Body of pancreas (tissue), 4 donors: Measurements from ENCODE around the gene ZNF142. TPM values are rescaled to one million over a fixed set of nuclear protein-coding genes. Genes with fewer than 3 reads are reported as not detected.

Experiments used
- ATAC-seq: fragments of 150-250 bp; one replicate; pipeline ENCODE4 v1.9.1; 2016
- DNase-seq, 4 donors: peaks; one replicate each; pipeline ENCODE4 v3.0.0-alpha.2; 2019
- H3K27ac ChIP-seq, 4 donors: fragments of 200-600 bp; sonication (generic); 1 replicate in 3 of 4; 2 replicates in 1 of 4; pipeline versions ENCODE4 v1.5.1 to v1.6.1; 2016 to 2019; ENCODE audit warnings: mild to moderate bottlenecking in 1 of 4, mixed read lengths in 1 of 4, moderate library complexity in 1 of 4
- H3K27me3 ChIP-seq, 2 donors: fragments of 200-600 bp; sonication (generic); one replicate each; pipeline ENCODE4 v1.6.0; 2016; ENCODE audit warnings: mild to moderate bottlenecking in 1 of 2
- H3K36me3 ChIP-seq, 2 donors: fragments of 200-600 bp; sonication (generic); replicated peaks in 1 of 2; 2 replicates each; pipeline ENCODE4 v1.5.1; 2016; ENCODE audit warnings: low read depth in 2 of 2; ENCODE audit not compliant: insufficient read depth in 1 of 2
- H3K4me1 ChIP-seq: fragments of 200-600 bp; sonication (generic); one replicate; pipeline ENCODE4 v1.6.0; 2016
- H3K4me3 ChIP-seq, 2 donors: fragments of 200-600 bp; sonication (generic); 1 replicate in 1 of 2; 2 replicates in 1 of 2; pipeline ENCODE4 v1.5.1; 2016 to 2019
- H3K9me3 ChIP-seq, 3 donors: fragments of 200-600 bp; sonication (generic); 1 replicate in 2 of 3; 2 replicates in 1 of 3; pipeline ENCODE4 v1.5.1; 2016
- CTCF ChIP-seq, 7 experiments: fragments of 450-650 bp in 4 of 7; fragments of 200-600 bp in 3 of 7; sonication (generic) in 3 of 7; IDR thresholded peaks; one replicate each; pipeline ENCODE4 v1.5.1; 2016 to 2019; ENCODE audit warnings: antibody characterized with exemption in 7 of 7
- POLR2A ChIP-seq, 3 donors: fragments of 450-650 bp; IDR thresholded peaks; one replicate each; pipeline ENCODE4 v1.6.1; 2016; ENCODE audit warnings: antibody characterized with exemption in 3 of 3, mild to moderate bottlenecking in 2 of 3
- WGBS, 2 donors: methylation state at CpG; one replicate each; pipeline ENCODE4 v1.1.5; 2017; 5-methylcytosine and 5-hydroxymethylcytosine counted together
- intact Hi-C: fragments of 100-400 bp; cut with DNase I; formaldehyde crosslinking; loops from one replicate; pipeline ENCODE4 v1.15.1; 2023
- total RNA-seq, 2 donors: library from RNA; depleted of rRNA; stranded (reverse); fragments of >200 nt; gene quantifications; one replicate each; pipeline ENCODE4 v1.1.0, GENCODE V29; 2016

Gene ZNF142
- total RNA-seq, 2 donors from 2014 or later: 12.2 to 14.3 TPM

GRCh38 chr2:218664653-218665052 is 5.2 kb upstream of the ZNF142 start:
- no peaks in the 10 kb centered on the region for H3K9me3 ChIP-seq
- no peak for ATAC-seq
- WGBS, 2 donors: 87 to 94% methylated on average over 3 to 7 of the region's 7 CpGs
- TF ChIP-seq CTCF (IDR thresholded peaks at IDR 0.05): no peak
- TF ChIP-seq POLR2A (IDR thresholded peaks at IDR 0.05): no peak
- no peak overlapping the region for H3K27ac ChIP-seq
- H3K36me3 ChIP-seq: peaks cover 0 to 35% of the 10 kb centered on the region in 2 donors
- intact Hi-C loops: no loop called here
- H3K27me3 ChIP-seq: no peaks in the 10 kb centered on the region
- H3K4me1 ChIP-seq: peaks cover 10% of the 10 kb centered on the region
- no peak overlapping the region for H3K4me3 ChIP-seq
- no peak for DNase-seq

GRCh38 chr2:218663901-218664300 is 4.5 kb upstream of the ZNF142 start:
- 81 to 91% methylated on average over 13 to 14 of the region's 15 CpGs for WGBS, 2 donors
- Histone ChIP-seq H3K9me3 (no peaks in the 10 kb centered on the region), H3K27me3 (no peaks in the 10 kb centered on the region), H3K27ac (no peak overlapping the region), H3K4me3 (no peak overlapping the region), H3K4me1 (peaks cover 10% of the 10 kb centered on the region), H3K36me3 (peaks cover 0 to 35% of the 10 kb centered on the region in 2 donors)
- intact Hi-C loops: no loop called here
- no peak for TF ChIP-seq CTCF (IDR thresholded peaks at IDR 0.05)
- no peak for TF ChIP-seq POLR2A (IDR thresholded peaks at IDR 0.05)
- DNase-seq: no peak
- no peak for ATAC-seq

GRCh38 chr2:218662827-218663226 is 3.4 kb upstream of the ZNF142 start:
- 78 to 86% methylated on average over 6 to 10 of the region's 10 CpGs for WGBS, 2 donors
- H3K9me3 ChIP-seq: no peaks in the 10 kb centered on the region
- DNase-seq (no peak), ATAC-seq (no peak)
- no peak overlapping the region for H3K27ac ChIP-seq
- peaks cover 0 to 35% of the 10 kb centered on the region in 2 donors for H3K36me3 ChIP-seq
- TF ChIP-seq POLR2A (IDR thresholded peaks at IDR 0.05) (no peak), CTCF (IDR thresholded peaks at IDR 0.05) (no peak)
- intact Hi-C loops: no loop called here
- no peak overlapping the region for H3K4me3 ChIP-seq
- peaks cover 21% of the 10 kb centered on the region for H3K4me1 ChIP-seq
- H3K27me3 ChIP-seq: no peaks in the 10 kb centered on the region

- no peaks in the 10 kb centered on the region for H3K9me3 ChIP-seq
- DNase-seq (no peak), ATAC-seq (no peak)
- H3K36me3 ChIP-seq: peaks cover 0 to 34% of the 10 kb centered on the region in 2 donors
- no peak overlapping the region for H3K27ac ChIP-seq
- peaks cover 25% of the 10 kb centered on the region for H3K4me1 ChIP-seq
- TF ChIP-seq CTCF (IDR thresholded peaks at IDR 0.05) (no peak), POLR2A (IDR thresholded peaks at IDR 0.05) (no peak)
- no peak overlapping the region for H3K4me3 ChIP-seq
- 72 to 77% methylated on average over 3 to 7 of the region's 7 CpGs for WGBS, 2 donors
- intact Hi-C loops: no loop called here
- H3K27me3 ChIP-seq: no peaks in the 10 kb centered on the region
Measured at GRCh38 chr2:218662377-218662776, 3.0 kb upstream of the ZNF142 start.

GRCh38 chr2:218659988-218660358 is 550 bp upstream of the ZNF142 start:
- ATAC-seq (no peak), DNase-seq (no peak)
- 7 to 13% methylated on average over 8 of the region's 8 CpGs for WGBS, 2 donors
- Histone ChIP-seq H3K4me3 (peak overlapping the region; percentile 36 to 80), H3K9me3 (no peaks in the 10 kb centered on the region), H3K36me3 (peaks cover 3 to 33% of the 10 kb centered on the region in 2 donors), H3K27ac (peak overlapping the region in 2 of 4 donors; percentile 67 to 77), H3K4me1 (peaks cover 27% of the 10 kb centered on the region), H3K27me3 (no peaks in the 10 kb centered on the region)
- TF ChIP-seq CTCF (IDR thresholded peaks at IDR 0.05): no peak
- TF ChIP-seq POLR2A (IDR thresholded peaks at IDR 0.05): no peak
- intact Hi-C loops: loop anchor here (10.0 kb wide), 1 partner anchor 395 kb away; the partner anchor contains the start of gene GPBAR1
